Neuronal stem cell (in vitro differentiated cells): Measurements from ENCODE around the gene MED27.

Experiments used
- DNase-seq: peaks from one replicate; pipeline ENCODE4 v3.0.0-alpha.2; 2013; ENCODE audit warnings: low spot score
- H2AFZ ChIP-seq: one replicate; pipeline ENCODE4 v1.6.1; 2013; ENCODE audit warnings: mild to moderate bottlenecking, low read length, inconsistent platforms
- H2AK5ac ChIP-seq: 2 replicates; pipeline ENCODE4 v1.6.1; 2013; ENCODE audit warnings: low read depth, mild to moderate bottlenecking, inconsistent platforms, low read length, moderate library complexity, mixed read lengths
- H2BK120ac ChIP-seq: 2 replicates; pipeline ENCODE4 v1.6.1; 2013; ENCODE audit warnings: low read depth, mild to moderate bottlenecking, inconsistent platforms, low read length, moderate library complexity, mixed read lengths
- H2BK12ac ChIP-seq: one replicate; pipeline ENCODE4 v1.6.1; 2013; ENCODE audit warnings: low read length, inconsistent platforms
- H2BK15ac ChIP-seq: 2 replicates; pipeline ENCODE4 v1.6.1; 2013; ENCODE audit warnings: mild to moderate bottlenecking, low read length, inconsistent platforms, mixed read lengths
- H2BK5ac ChIP-seq: one replicate; pipeline ENCODE4 v1.6.1; 2013; ENCODE audit warnings: inconsistent platforms, mild to moderate bottlenecking, low read length, moderate library complexity
- H3K14ac ChIP-seq: one replicate; pipeline ENCODE4 v1.6.1; 2013; ENCODE audit warnings: low read length, inconsistent platforms
- H3K18ac ChIP-seq: 2 replicates; pipeline ENCODE4 v1.6.1; 2013; ENCODE audit warnings: low read length, inconsistent platforms
- H3K23ac ChIP-seq: 2 replicates; pipeline ENCODE4 v1.6.1; 2013; ENCODE audit warnings: low read depth, mild to moderate bottlenecking, mixed read lengths, low read length, inconsistent platforms; ENCODE audit not compliant: poor library complexity
- H3K27ac ChIP-seq: replicated peaks from 3 replicates; pipeline ENCODE4 v1.5.1; 2013; ENCODE audit warnings: low read length, inconsistent platforms
- H3K27me3 ChIP-seq, 3 experiments: 2 replicates each; pipeline ENCODE4 v1.6.1; 2013; ENCODE audit warnings: low read length in 3 of 3, mild to moderate bottlenecking in 2 of 3, inconsistent platforms in 1 of 3, low read depth in 1 of 3, mixed read lengths in 1 of 3, moderate library complexity in 1 of 3; ENCODE audit not compliant: control insufficient read depth in 3 of 3, insufficient read depth in 3 of 3
- H3K36me3 ChIP-seq, 2 donors: replicated peaks in 1 of 2; 2 replicates each; pipeline ENCODE4 v1.6.1; 2013; ENCODE audit warnings: low read length in 2 of 2; ENCODE audit not compliant: control insufficient read depth in 2 of 2, insufficient read depth in 2 of 2
- H3K4ac ChIP-seq: 2 replicates; pipeline ENCODE4 v1.6.1; 2013; ENCODE audit warnings: inconsistent platforms, mild to moderate bottlenecking, low read length, moderate library complexity
- H3K4me1 ChIP-seq, 2 donors: 1 replicate in 1 of 2; 2 replicates in 1 of 2; pipeline ENCODE4 v1.6.1; 2013; ENCODE audit warnings: low read length in 2 of 2, low read depth in 1 of 2; ENCODE audit not compliant: control insufficient read depth in 2 of 2, insufficient read depth in 1 of 2
- H3K4me2 ChIP-seq: one replicate; pipeline ENCODE4 v1.6.1; 2013; ENCODE audit warnings: mild to moderate bottlenecking, low read length, inconsistent platforms; ENCODE audit not compliant: insufficient read depth, poor library complexity, severe bottlenecking
- H3K4me3 ChIP-seq, 2 donors: 2 replicates each; pipeline ENCODE4 v1.5.1; 2013; ENCODE audit warnings: low read length in 2 of 2, mild to moderate bottlenecking in 2 of 2, inconsistent platforms in 1 of 2, moderate library complexity in 1 of 2
- H3K79me1 ChIP-seq: one replicate; pipeline ENCODE4 v1.6.1; 2013; ENCODE audit warnings: low read depth, mild to moderate bottlenecking, inconsistent platforms, low read length, moderate library complexity
- H3K9ac ChIP-seq: one replicate; pipeline ENCODE4 v1.6.1; 2013; ENCODE audit warnings: mild to moderate bottlenecking, low read depth, low read length, inconsistent platforms; ENCODE audit not compliant: poor library complexity
- H3K9me3 ChIP-seq, 2 donors: replicated peaks in 1 of 2; 2 replicates each; pipeline versions ENCODE3 to v1.6.1; 2013; ENCODE audit warnings: low read length in 2 of 2, mild to moderate bottlenecking in 2 of 2, inconsistent platforms in 1 of 2, low read depth in 1 of 2, mixed read lengths in 1 of 2, moderate library complexity in 1 of 2; ENCODE audit not compliant: control insufficient read depth in 2 of 2, insufficient read depth in 1 of 2
- H4K8ac ChIP-seq: one replicate; pipeline ENCODE4 v1.6.1; 2013; ENCODE audit warnings: low read depth, mild to moderate bottlenecking, inconsistent platforms, low read length, moderate library complexity
- H4K91ac ChIP-seq: one replicate; pipeline ENCODE4 v1.6.1; 2013; ENCODE audit warnings: low read length, low read depth, mild to moderate bottlenecking, inconsistent platforms; ENCODE audit not compliant: poor library complexity
- WGBS, 2 donors: extraction: QIAGEN DNeasy Blood & Tissue Kit; methylation state at CpG; one replicate each; pipeline ENCODE4 v1.1.7; 2013; ENCODE audit warnings: missing lambda C conversion rate in 2 of 2, mixed read lengths in 1 of 2; ENCODE audit not compliant: insufficient read length in 2 of 2, insufficient replicate concordance in 1 of 2; ENCODE audit errors: extremely low coverage in 2 of 2; 5-methylcytosine and 5-hydroxymethylcytosine counted together

MED27 gene

GRCh38 chr9:132108728-132109127 is 29.1 kb upstream of the MED27 start:
- Histone ChIP-seq H3K9ac (no peak overlapping the region), H2AK5ac (no peak overlapping the region), H3K4me3 (no peak overlapping the region), H2BK15ac (no peak overlapping the region), H3K23ac (no peak overlapping the region), H3K27me3 (peaks cover 0 to 6% (median 0%) of the 10 kb centered on the region in 3 experiments), H3K18ac (no peak overlapping the region), H3K4ac (no peak overlapping the region), H2BK120ac (no peak overlapping the region), H2BK12ac (no peak overlapping the region), H4K91ac (no peak overlapping the region), H3K4me2 (no peak overlapping the region), H3K79me1 (no peaks in the 10 kb centered on the region), H2AFZ (no peak overlapping the region), H3K27ac (no peak overlapping the region), H4K8ac (no peak overlapping the region), H3K9me3 (no peaks in the 10 kb centered on the region), H2BK5ac (no peak overlapping the region), H3K36me3 (no peaks in the 10 kb centered on the region), H3K4me1 (no peaks in the 10 kb centered on the region), H3K14ac (no peak overlapping the region)
- WGBS, 2 donors = no CpG with 5 or more reads among the region's 7 CpGs
- DNase-seq = no peak

- no peaks in the 10 kb centered on the region for H3K79me1 ChIP-seq
- H3K9ac ChIP-seq = no peak overlapping the region
- no peak overlapping the region for H2BK120ac ChIP-seq
- WGBS, 2 donors = no CpG with 5 or more reads among the region's 8 CpGs
- H2BK5ac ChIP-seq = no peak overlapping the region
- H2AK5ac ChIP-seq = no peak overlapping the region
- H3K23ac ChIP-seq = no peak overlapping the region
- H3K18ac ChIP-seq = no peak overlapping the region
- H3K36me3 ChIP-seq = no peaks in the 10 kb centered on the region
- no peaks in the 10 kb centered on the region for H3K9me3 ChIP-seq
- no peak overlapping the region for H2BK12ac ChIP-seq
- H2BK15ac ChIP-seq = no peak overlapping the region
- H3K14ac ChIP-seq = no peak overlapping the region
- DNase-seq = no peak
- H3K4me3 ChIP-seq = no peak overlapping the region
- H3K4ac ChIP-seq = no peak overlapping the region
- no peak overlapping the region for H3K27ac ChIP-seq
- H2AFZ ChIP-seq = no peak overlapping the region
- H4K8ac ChIP-seq = no peak overlapping the region
- H3K4me1 ChIP-seq = no peaks in the 10 kb centered on the region
- no peaks in the 10 kb centered on the region for H3K27me3 ChIP-seq
- H3K4me2 ChIP-seq = no peak overlapping the region
- no peak overlapping the region for H4K91ac ChIP-seq
These were observed 20.2 kb upstream of the MED27 start for GRCh38 chr9:132099741-132100407.

- Histone ChIP-seq H2AK5ac (no peak overlapping the region), H3K4me2 (no peak overlapping the region), H2BK15ac (no peak overlapping the region), H2BK12ac (no peak overlapping the region), H3K4me1 (no peaks in the 10 kb centered on the region), H3K14ac (no peak overlapping the region), H3K27ac (no peak overlapping the region), H2BK5ac (no peak overlapping the region), H3K79me1 (no peaks in the 10 kb centered on the region), H2BK120ac (no peak overlapping the region), H3K4ac (no peak overlapping the region), H3K9ac (no peak overlapping the region), H3K36me3 (no peaks in the 10 kb centered on the region), H3K18ac (no peak overlapping the region), H2AFZ (no peak overlapping the region), H3K27me3 (no peaks in the 10 kb centered on the region), H4K91ac (no peak overlapping the region), H3K4me3 (no peak overlapping the region), H3K9me3 (no peaks in the 10 kb centered on the region), H3K23ac (no peak overlapping the region), H4K8ac (no peak overlapping the region)
- DNase-seq = no peak
- no CpG with 5 or more reads among the region's 7 CpGs for WGBS, 2 donors
These were observed 19.5 kb upstream of the MED27 start for GRCh38 chr9:132099167-132099566.

GRCh38 chr9:132094314-132094791 is 14.7 kb upstream of the MED27 start:
- no peak overlapping the region for H4K91ac ChIP-seq

More at GRCh38 chr9:132094314-132094791, 14.7 kb upstream of the MED27 start:
- no peak overlapping the region for H4K8ac ChIP-seq
- no peaks in the 10 kb centered on the region for H3K9me3 ChIP-seq
- H3K36me3 ChIP-seq = no peaks in the 10 kb centered on the region
- no peak overlapping the region for H2AK5ac ChIP-seq
- H3K23ac ChIP-seq = no peak overlapping the region
- DNase-seq = no peak
- H3K27ac ChIP-seq = no peak overlapping the region
- H3K79me1 ChIP-seq = no peaks in the 10 kb centered on the region
- H2BK120ac ChIP-seq = no peak overlapping the region
- no peak overlapping the region for H3K4me2 ChIP-seq
- no peak overlapping the region for H2BK12ac ChIP-seq
- H3K4me3 ChIP-seq = no peak overlapping the region
- no peak overlapping the region for H3K4ac ChIP-seq
- no CpG with 5 or more reads among the region's 2 CpGs for WGBS, 2 donors
- no peak overlapping the region for H2AFZ ChIP-seq
- peaks cover 0 to 3% (median 0%) of the 10 kb centered on the region in 3 experiments for H3K27me3 ChIP-seq
- H3K4me1 ChIP-seq = no peaks in the 10 kb centered on the region
- no peak overlapping the region for H3K18ac ChIP-seq
- no peak overlapping the region for H2BK5ac ChIP-seq
- no peak overlapping the region for H3K14ac ChIP-seq
- no peak overlapping the region for H3K9ac ChIP-seq
- H2BK15ac ChIP-seq = no peak overlapping the region
